T follicular helper cell (primary cell): Measurements from ENCODE around the gene SIX3.

Experiments used
- DNase-seq: peaks from one replicate; pipeline ENCODE4 v3.0.0-alpha.2; 2020; ENCODE audit warnings: low read depth

Gene SIX3

GRCh38 chr2:44957656-44958327 lies 16.3 kb downstream of the SIX3 start:
- DNase-seq: no peak

GRCh38 chr2:44959855-44960254 lies 18.4 kb downstream of the SIX3 start:
- no peak for DNase-seq

GRCh38 chr2:44960871-44961270 lies 19.4 kb downstream of the SIX3 start:
- no peak for DNase-seq

- DNase-seq: no peak
Measured at GRCh38 chr2:44962176-44962695, 20.7 kb downstream of the SIX3 start.

- DNase-seq: no peak
Measured at GRCh38 chr2:44964752-44965236, 23.3 kb downstream of the SIX3 start.

GRCh38 chr2:44965684-44966083 lies 24.2 kb downstream of the SIX3 start:
- no peak for DNase-seq

- no peak for DNase-seq
Measured at GRCh38 chr2:44967056-44967455, 25.6 kb downstream of the SIX3 start.

- no peak for DNase-seq
Measured at GRCh38 chr2:44967727-44968432, 26.4 kb downstream of the SIX3 start.

GRCh38 chr2:44969936-44970335 lies 28.4 kb downstream of the SIX3 start:
- DNase-seq: no peak

- no peak for DNase-seq
Measured at GRCh38 chr2:44970846-44971450, 29.4 kb downstream of the SIX3 start.

GRCh38 chr2:44972771-44973535 lies 31.5 kb downstream of the SIX3 start:
- DNase-seq: no peak

GRCh38 chr2:44974064-44974715 lies 32.7 kb downstream of the SIX3 start:
- DNase-seq: no peak

- DNase-seq: no peak
Measured at GRCh38 chr2:44975571-44976450, 34.3 kb downstream of the SIX3 start.

- no peak for DNase-seq
Measured at GRCh38 chr2:44979581-44979980, 38.1 kb downstream of the SIX3 start.

- no peak for DNase-seq
Measured at GRCh38 chr2:44980751-44981713, 39.5 kb downstream of the SIX3 start.

GRCh38 chr2:44981714-44982108 lies 40.2 kb downstream of the SIX3 start:
- peak; percentile 44 for DNase-seq

GRCh38 chr2:44983836-44984604 lies 42.5 kb downstream of the SIX3 start:
- no peak for DNase-seq

GRCh38 chr2:44989176-44989575 lies 47.7 kb downstream of the SIX3 start:
- no peak for DNase-seq

- no peak for DNase-seq
Measured at GRCh38 chr2:44994377-44994776, 52.9 kb downstream of the SIX3 start.
